H9 (cell line): Measurements from ENCODE around the gene ELFN1. TPM values are rescaled to one million over a fixed set of nuclear protein-coding genes. Genes with fewer than 3 reads are reported as not detected.

ENCODE experiments used
- DNase-seq: peaks from one replicate; pipeline ENCODE4 v3.0.0-alpha.2; 2017
- H2AFZ ChIP-seq: one replicate; pipeline ENCODE4 v1.6.1; 2013; ENCODE audit warnings: mild to moderate bottlenecking, low read length, control low read depth, moderate library complexity
- H2AK5ac ChIP-seq: 2 replicates; pipeline ENCODE4 v1.6.1; 2013; ENCODE audit warnings: low read length, control low read depth, mixed read lengths; ENCODE audit not compliant: insufficient read length
- H2BK120ac ChIP-seq: one replicate; pipeline ENCODE4 v1.6.1; 2013; ENCODE audit warnings: low read depth, mild to moderate bottlenecking, low read length, control low read depth, inconsistent platforms; ENCODE audit not compliant: poor library complexity, severe bottlenecking
- H2BK12ac ChIP-seq: 2 replicates; pipeline ENCODE4 v1.6.1; 2013; ENCODE audit warnings: low read length, control low read depth, mixed read lengths, low read depth; ENCODE audit not compliant: insufficient read length
- H2BK15ac ChIP-seq: 2 replicates; pipeline ENCODE4 v1.6.1; 2013; ENCODE audit warnings: low read depth, low read length, control low read depth
- H2BK20ac ChIP-seq: one replicate; pipeline ENCODE4 v1.6.1; 2013; ENCODE audit warnings: low read depth, mild to moderate bottlenecking, low read length, control low read depth, inconsistent platforms; ENCODE audit not compliant: poor library complexity, severe bottlenecking
- H2BK5ac ChIP-seq: 2 replicates; pipeline ENCODE4 v1.6.1; 2013; ENCODE audit warnings: low read length, control low read depth, mixed read lengths; ENCODE audit not compliant: insufficient read length
- H3K14ac ChIP-seq: 2 replicates; pipeline ENCODE4 v1.6.1; 2013; ENCODE audit warnings: low read length, control low read depth; ENCODE audit not compliant: insufficient read depth
- H3K18ac ChIP-seq: 2 replicates; pipeline ENCODE4 v1.6.1; 2013; ENCODE audit warnings: low read depth, mild to moderate bottlenecking, mixed read lengths, low read length, control low read depth; ENCODE audit not compliant: insufficient read length
- H3K23ac ChIP-seq: 2 replicates; pipeline ENCODE4 v1.6.1; 2013; ENCODE audit warnings: low read length, control low read depth, mixed read lengths, low read depth; ENCODE audit not compliant: insufficient read length
- H3K23me2 ChIP-seq: 2 replicates; pipeline ENCODE4 v1.6.1; 2013; ENCODE audit warnings: low read depth, mild to moderate bottlenecking, mixed read lengths, low read length, control low read depth; ENCODE audit not compliant: insufficient read length, poor library complexity, severe bottlenecking
- H3K27ac ChIP-seq: 2 replicates; pipeline ENCODE4 v1.5.1; 2013; ENCODE audit warnings: low read length, control low read depth, mixed read lengths, low read depth; ENCODE audit not compliant: insufficient read length
- H3K27me3 ChIP-seq: 2 replicates; pipeline ENCODE4 v1.6.1; 2013; ENCODE audit warnings: low read length, control low read depth, inconsistent platforms; ENCODE audit not compliant: insufficient read depth
- H3K4ac ChIP-seq: 2 replicates; pipeline ENCODE4 v1.6.1; 2013; ENCODE audit warnings: low read depth, mild to moderate bottlenecking, control low read depth, inconsistent platforms, low read length, moderate library complexity
- H3K4me1 ChIP-seq: 2 replicates; pipeline ENCODE4 v1.6.1; 2013; ENCODE audit warnings: low read length, control low read depth, inconsistent platforms; ENCODE audit not compliant: insufficient read depth
- H3K4me2 ChIP-seq: 2 replicates; pipeline ENCODE4 v1.6.1; 2013; ENCODE audit warnings: low read length, control low read depth, mixed read lengths; ENCODE audit not compliant: insufficient read length, insufficient read depth
- H3K56ac ChIP-seq: 2 replicates; pipeline ENCODE4 v1.6.1; 2013; ENCODE audit warnings: low read depth, mild to moderate bottlenecking, mixed read lengths, low read length, control low read depth; ENCODE audit not compliant: insufficient read length
- H3K79me1 ChIP-seq: 2 replicates; pipeline ENCODE4 v1.6.1; 2013; ENCODE audit warnings: low read depth, mild to moderate bottlenecking, moderate library complexity, low read length, control low read depth, inconsistent platforms; ENCODE audit not compliant: insufficient read depth, poor library complexity, severe bottlenecking
- H3K79me2 ChIP-seq: 2 replicates; pipeline ENCODE4 v1.6.1; 2013; ENCODE audit warnings: low read length, control low read depth, inconsistent platforms; ENCODE audit not compliant: insufficient read depth
- H3K9ac ChIP-seq: 2 replicates; pipeline ENCODE4 v1.6.1; 2013; ENCODE audit warnings: low read length, control low read depth, mixed read lengths; ENCODE audit not compliant: insufficient read length; ENCODE audit errors: extremely low read depth
- H3K9me3 ChIP-seq: one replicate; pipeline ENCODE4 v1.6.1; 2013; ENCODE audit warnings: low read depth, low read length, inconsistent platforms; ENCODE audit not compliant: control insufficient read depth
- H3T11ph ChIP-seq: one replicate; pipeline ENCODE4 v1.6.1; 2013; ENCODE audit warnings: mild to moderate bottlenecking, low read length, control low read depth, inconsistent platforms
- H4K20me1 ChIP-seq: one replicate; pipeline ENCODE4 v1.6.1; 2013; ENCODE audit not compliant: control insufficient read depth, insufficient read length, insufficient read depth
- H4K5ac ChIP-seq: 2 replicates; pipeline ENCODE4 v1.6.1; 2013; ENCODE audit warnings: low read depth, mild to moderate bottlenecking, mixed read lengths, low read length, control low read depth; ENCODE audit not compliant: insufficient read length
- H4K8ac ChIP-seq: replicated peaks from 2 replicates; pipeline ENCODE4 v1.6.1; 2013; ENCODE audit warnings: low read length, control low read depth, mixed read lengths, low read depth; ENCODE audit not compliant: insufficient read length
- H4K91ac ChIP-seq: 2 replicates; pipeline ENCODE4 v1.6.1; 2013; ENCODE audit warnings: low read depth, mild to moderate bottlenecking, moderate library complexity, mixed read lengths, low read length, control low read depth; ENCODE audit not compliant: insufficient read length
- H3K27ac Mint-ChIP-seq, 3 experiments: 2 replicates in 2 of 3; 3 replicates in 1 of 3; pipeline ENCODE4 v1.8.0; 2020 to 2021; ENCODE audit warnings: mixed read lengths in 3 of 3, mild to moderate bottlenecking in 1 of 3, moderate library complexity in 1 of 3
- H3K27me3 Mint-ChIP-seq: 2 replicates; pipeline ENCODE4 v1.8.0; 2021; ENCODE audit warnings: low read depth, mild to moderate bottlenecking, moderate library complexity, mixed read lengths
- H3K36me3 Mint-ChIP-seq, 3 experiments: 2 replicates in 2 of 3; 3 replicates in 1 of 3; pipeline ENCODE4 v1.8.0; 2020 to 2021; ENCODE audit warnings: low read depth in 3 of 3, mixed read lengths in 3 of 3; ENCODE audit not compliant: insufficient read depth in 1 of 3
- H3K4me1 Mint-ChIP-seq, 2 experiments: 2 replicates each; pipeline ENCODE4 v1.8.0; 2020; ENCODE audit warnings: mixed read lengths in 2 of 2
- H3K4me3 Mint-ChIP-seq, 2 experiments: 2 replicates in 1 of 2; 3 replicates in 1 of 2; pipeline ENCODE4 v1.8.0; 2020 to 2021; ENCODE audit warnings: mild to moderate bottlenecking in 2 of 2, mixed read lengths in 2 of 2, moderate library complexity in 1 of 2
- H3K9me3 Mint-ChIP-seq, 2 experiments: 2 replicates in 1 of 2; 3 replicates in 1 of 2; pipeline ENCODE4 v1.8.0; 2020; ENCODE audit warnings: mild to moderate bottlenecking in 2 of 2, mixed read lengths in 2 of 2, moderate library complexity in 1 of 2
- CTCF ChIP-seq: fragments of 200-600 bp; sonication (generic); conservative IDR thresholded peaks from 3 replicates; pipeline ENCODE4 v1.8.0; 2021; ENCODE audit warnings: antibody characterized with exemption, mild to moderate bottlenecking
- WGBS: extraction: QIAGEN DNeasy Blood & Tissue Kit; methylation state at CpG from one replicate; pipeline ENCODE4 v1.1.7; 2013; ENCODE audit warnings: missing lambda C conversion rate, low lambda C conversion rate, mixed read lengths; ENCODE audit not compliant: insufficient read length; ENCODE audit errors: extremely low coverage; 5-methylcytosine and 5-hydroxymethylcytosine counted together
- total RNA-seq: library from RNA; stranded (reverse); gene quantifications from 2 replicates; pipeline ENCODE4 v1.2.1, GENCODE V29; 2021

Gene ELFN1
- total RNA-seq, 1 experiment from 2014 or later = 3.7 TPM

GRCh38 chr7:1709281-1709680, 39.2 kb downstream of the ELFN1 start:
- no peak overlapping the region for H3K14ac ChIP-seq
- H3K23me2 ChIP-seq = no peaks in the 10 kb centered on the region
- H2BK15ac ChIP-seq = no peak overlapping the region
- Mint-ChIP-seq H3K27me3 (peaks cover 25% of the 10 kb centered on the region), H3K27ac (no peak overlapping the region), H3K9me3 (peaks cover 13 to 15% of the 10 kb centered on the region in 2 experiments), H3K36me3 (peaks cover 6 to 16% (median 10%) of the 10 kb centered on the region in 3 experiments), H3K4me1 (peaks cover 29 to 41% of the 10 kb centered on the region in 2 experiments), H3K4me3 (no peak overlapping the region)
- no peak overlapping the region for H4K8ac ChIP-seq
- H4K91ac ChIP-seq = no peak overlapping the region
- no peak overlapping the region for H3K9ac ChIP-seq
- no peak overlapping the region for H3K27ac ChIP-seq
- no peaks in the 10 kb centered on the region for H3K79me1 ChIP-seq
- H3K23ac ChIP-seq = no peak overlapping the region
- H3T11ph ChIP-seq = no peak overlapping the region
- TF ChIP-seq CTCF = no peak
- no peak overlapping the region for H2BK20ac ChIP-seq
- H3K9me3 ChIP-seq = no peaks in the 10 kb centered on the region
- H3K4me1 ChIP-seq = peaks cover 3% of the 10 kb centered on the region; the same call in 1 of the 2 replicates
- H3K27me3 ChIP-seq = no peaks in the 10 kb centered on the region
- no peak overlapping the region for H2BK12ac ChIP-seq
- DNase-seq = no peak
- no peak overlapping the region for H2AK5ac ChIP-seq
- H2BK120ac ChIP-seq = no peak overlapping the region
- no CpG with 5 or more reads among the region's 10 CpGs for WGBS
- no peak overlapping the region for H3K4me2 ChIP-seq
- no peak overlapping the region for H4K5ac ChIP-seq
- H4K20me1 ChIP-seq = peaks cover 3% of the 10 kb centered on the region
- H2AFZ ChIP-seq = no peak overlapping the region
- H3K4ac ChIP-seq = no peak overlapping the region
- no peaks in the 10 kb centered on the region for H3K79me2 ChIP-seq
- no peak overlapping the region for H3K18ac ChIP-seq
- H2BK5ac ChIP-seq = no peak overlapping the region
- H3K56ac ChIP-seq = no peak overlapping the region
